H9 (cell line): ENCODE measurements around the gene WDR70. TPM values are rescaled to one million over a fixed set of nuclear protein-coding genes. Genes with fewer than 3 reads are reported as not detected.

Experiments
- DNase-seq: peaks from one replicate; pipeline ENCODE4 v3.0.0-alpha.2; 2017
- H2AFZ ChIP-seq: one replicate; pipeline ENCODE4 v1.6.1; 2013; ENCODE audit warnings: mild to moderate bottlenecking, low read length, control low read depth, moderate library complexity
- H2AK5ac ChIP-seq: 2 replicates; pipeline ENCODE4 v1.6.1; 2013; ENCODE audit warnings: low read length, control low read depth, mixed read lengths; ENCODE audit not compliant: insufficient read length
- H2BK120ac ChIP-seq: one replicate; pipeline ENCODE4 v1.6.1; 2013; ENCODE audit warnings: low read depth, mild to moderate bottlenecking, low read length, control low read depth, inconsistent platforms; ENCODE audit not compliant: poor library complexity, severe bottlenecking
- H2BK12ac ChIP-seq: 2 replicates; pipeline ENCODE4 v1.6.1; 2013; ENCODE audit warnings: low read length, control low read depth, mixed read lengths, low read depth; ENCODE audit not compliant: insufficient read length
- H2BK15ac ChIP-seq: 2 replicates; pipeline ENCODE4 v1.6.1; 2013; ENCODE audit warnings: low read depth, low read length, control low read depth
- H2BK20ac ChIP-seq: one replicate; pipeline ENCODE4 v1.6.1; 2013; ENCODE audit warnings: low read depth, mild to moderate bottlenecking, low read length, control low read depth, inconsistent platforms; ENCODE audit not compliant: poor library complexity, severe bottlenecking
- H2BK5ac ChIP-seq: 2 replicates; pipeline ENCODE4 v1.6.1; 2013; ENCODE audit warnings: low read length, control low read depth, mixed read lengths; ENCODE audit not compliant: insufficient read length
- H3K14ac ChIP-seq: 2 replicates; pipeline ENCODE4 v1.6.1; 2013; ENCODE audit warnings: low read length, control low read depth; ENCODE audit not compliant: insufficient read depth
- H3K18ac ChIP-seq: 2 replicates; pipeline ENCODE4 v1.6.1; 2013; ENCODE audit warnings: low read depth, mild to moderate bottlenecking, mixed read lengths, low read length, control low read depth; ENCODE audit not compliant: insufficient read length
- H3K23ac ChIP-seq: 2 replicates; pipeline ENCODE4 v1.6.1; 2013; ENCODE audit warnings: low read length, control low read depth, mixed read lengths, low read depth; ENCODE audit not compliant: insufficient read length
- H3K23me2 ChIP-seq: 2 replicates; pipeline ENCODE4 v1.6.1; 2013; ENCODE audit warnings: low read depth, mild to moderate bottlenecking, mixed read lengths, low read length, control low read depth; ENCODE audit not compliant: insufficient read length, poor library complexity, severe bottlenecking
- H3K27ac ChIP-seq: 2 replicates; pipeline ENCODE4 v1.5.1; 2013; ENCODE audit warnings: low read length, control low read depth, mixed read lengths, low read depth; ENCODE audit not compliant: insufficient read length
- H3K27me3 ChIP-seq: 2 replicates; pipeline ENCODE4 v1.6.1; 2013; ENCODE audit warnings: low read length, control low read depth, inconsistent platforms; ENCODE audit not compliant: insufficient read depth
- H3K4ac ChIP-seq: 2 replicates; pipeline ENCODE4 v1.6.1; 2013; ENCODE audit warnings: low read depth, mild to moderate bottlenecking, control low read depth, inconsistent platforms, low read length, moderate library complexity
- H3K4me1 ChIP-seq: 2 replicates; pipeline ENCODE4 v1.6.1; 2013; ENCODE audit warnings: low read length, control low read depth, inconsistent platforms; ENCODE audit not compliant: insufficient read depth
- H3K4me2 ChIP-seq: 2 replicates; pipeline ENCODE4 v1.6.1; 2013; ENCODE audit warnings: low read length, control low read depth, mixed read lengths; ENCODE audit not compliant: insufficient read length, insufficient read depth
- H3K56ac ChIP-seq: 2 replicates; pipeline ENCODE4 v1.6.1; 2013; ENCODE audit warnings: low read depth, mild to moderate bottlenecking, mixed read lengths, low read length, control low read depth; ENCODE audit not compliant: insufficient read length
- H3K79me1 ChIP-seq: 2 replicates; pipeline ENCODE4 v1.6.1; 2013; ENCODE audit warnings: low read depth, mild to moderate bottlenecking, moderate library complexity, low read length, control low read depth, inconsistent platforms; ENCODE audit not compliant: insufficient read depth, poor library complexity, severe bottlenecking
- H3K79me2 ChIP-seq: 2 replicates; pipeline ENCODE4 v1.6.1; 2013; ENCODE audit warnings: low read length, control low read depth, inconsistent platforms; ENCODE audit not compliant: insufficient read depth
- H3K9ac ChIP-seq: 2 replicates; pipeline ENCODE4 v1.6.1; 2013; ENCODE audit warnings: low read length, control low read depth, mixed read lengths; ENCODE audit not compliant: insufficient read length; ENCODE audit errors: extremely low read depth
- H3K9me3 ChIP-seq: one replicate; pipeline ENCODE4 v1.6.1; 2013; ENCODE audit warnings: low read depth, low read length, inconsistent platforms; ENCODE audit not compliant: control insufficient read depth
- H3T11ph ChIP-seq: one replicate; pipeline ENCODE4 v1.6.1; 2013; ENCODE audit warnings: mild to moderate bottlenecking, low read length, control low read depth, inconsistent platforms
- H4K20me1 ChIP-seq: one replicate; pipeline ENCODE4 v1.6.1; 2013; ENCODE audit not compliant: control insufficient read depth, insufficient read length, insufficient read depth
- H4K5ac ChIP-seq: 2 replicates; pipeline ENCODE4 v1.6.1; 2013; ENCODE audit warnings: low read depth, mild to moderate bottlenecking, mixed read lengths, low read length, control low read depth; ENCODE audit not compliant: insufficient read length
- H4K8ac ChIP-seq: replicated peaks from 2 replicates; pipeline ENCODE4 v1.6.1; 2013; ENCODE audit warnings: low read length, control low read depth, mixed read lengths, low read depth; ENCODE audit not compliant: insufficient read length
- H4K91ac ChIP-seq: 2 replicates; pipeline ENCODE4 v1.6.1; 2013; ENCODE audit warnings: low read depth, mild to moderate bottlenecking, moderate library complexity, mixed read lengths, low read length, control low read depth; ENCODE audit not compliant: insufficient read length
- H3K27ac Mint-ChIP-seq, 3 experiments: 2 replicates in 2 of 3; 3 replicates in 1 of 3; pipeline ENCODE4 v1.8.0; 2020 to 2021; ENCODE audit warnings: mixed read lengths in 3 of 3, mild to moderate bottlenecking in 1 of 3, moderate library complexity in 1 of 3
- H3K27me3 Mint-ChIP-seq: 2 replicates; pipeline ENCODE4 v1.8.0; 2021; ENCODE audit warnings: low read depth, mild to moderate bottlenecking, moderate library complexity, mixed read lengths
- H3K36me3 Mint-ChIP-seq, 3 experiments: 2 replicates in 2 of 3; 3 replicates in 1 of 3; pipeline ENCODE4 v1.8.0; 2020 to 2021; ENCODE audit warnings: low read depth in 3 of 3, mixed read lengths in 3 of 3; ENCODE audit not compliant: insufficient read depth in 1 of 3
- H3K4me1 Mint-ChIP-seq, 2 experiments: 2 replicates each; pipeline ENCODE4 v1.8.0; 2020; ENCODE audit warnings: mixed read lengths in 2 of 2
- H3K4me3 Mint-ChIP-seq, 2 experiments: 2 replicates in 1 of 2; 3 replicates in 1 of 2; pipeline ENCODE4 v1.8.0; 2020 to 2021; ENCODE audit warnings: mild to moderate bottlenecking in 2 of 2, mixed read lengths in 2 of 2, moderate library complexity in 1 of 2
- H3K9me3 Mint-ChIP-seq, 2 experiments: 2 replicates in 1 of 2; 3 replicates in 1 of 2; pipeline ENCODE4 v1.8.0; 2020; ENCODE audit warnings: mild to moderate bottlenecking in 2 of 2, mixed read lengths in 2 of 2, moderate library complexity in 1 of 2
- CTCF ChIP-seq: fragments of 200-600 bp; sonication (generic); conservative IDR thresholded peaks from 3 replicates; pipeline ENCODE4 v1.8.0; 2021; ENCODE audit warnings: antibody characterized with exemption, mild to moderate bottlenecking
- WGBS: extraction: QIAGEN DNeasy Blood & Tissue Kit; methylation state at CpG from one replicate; pipeline ENCODE4 v1.1.7; 2013; ENCODE audit warnings: missing lambda C conversion rate, low lambda C conversion rate, mixed read lengths; ENCODE audit not compliant: insufficient read length; ENCODE audit errors: extremely low coverage; 5-methylcytosine and 5-hydroxymethylcytosine counted together
- total RNA-seq: library from RNA; stranded (reverse); gene quantifications from 2 replicates; pipeline ENCODE4 v1.2.1, GENCODE V29; 2021

The WDR70 gene
- total RNA-seq, 1 experiment from 2014 or later, result 38.1 TPM

- H3K14ac ChIP-seq, result no peak overlapping the region
- H3K9ac ChIP-seq, result no peak overlapping the region
- no peak overlapping the region for H3K4me3 Mint-ChIP-seq
- no peaks in the 10 kb centered on the region for H3K79me1 ChIP-seq
- WGBS, result no CpG with 5 or more reads among the region's 3 CpGs
- no peak overlapping the region for H2AK5ac ChIP-seq
- no peak overlapping the region for H3K56ac ChIP-seq
- no peak overlapping the region for H2BK5ac ChIP-seq
- H3K18ac ChIP-seq, result no peak overlapping the region
- no peak overlapping the region for H4K8ac ChIP-seq
- no peak overlapping the region for H3K27ac ChIP-seq
- no peaks in the 10 kb centered on the region for H3K23me2 ChIP-seq
- no peak overlapping the region for H3K4ac ChIP-seq
- no peak overlapping the region for H3K23ac ChIP-seq
- no peak overlapping the region for H3T11ph ChIP-seq
- no peak overlapping the region for H2BK120ac ChIP-seq
- no peaks in the 10 kb centered on the region for H3K4me1 ChIP-seq
- no peak for TF ChIP-seq CTCF
- H3K36me3 Mint-ChIP-seq, result peaks cover 5 to 11% (median 6%) of the 10 kb centered on the region in 3 experiments; a peak in 5 of 7 replicates
- H3K79me2 ChIP-seq, result no peaks in the 10 kb centered on the region
- H2BK12ac ChIP-seq, result no peak overlapping the region
- H2AFZ ChIP-seq, result no peak overlapping the region
- H2BK15ac ChIP-seq, result no peak overlapping the region
- H4K20me1 ChIP-seq, result no peaks in the 10 kb centered on the region
- H3K9me3 Mint-ChIP-seq, result peaks cover 0 to 2% of the 10 kb centered on the region in 2 experiments; a peak in 2 of 5 replicates
- H3K4me1 Mint-ChIP-seq, result peaks cover 3 to 7% of the 10 kb centered on the region in 2 experiments
- no peak overlapping the region for H3K27ac Mint-ChIP-seq
- H3K27me3 ChIP-seq, result no peaks in the 10 kb centered on the region
- no peaks in the 10 kb centered on the region for H3K27me3 Mint-ChIP-seq
- no peak overlapping the region for H2BK20ac ChIP-seq
- no peak overlapping the region for H4K91ac ChIP-seq
- no peak overlapping the region for H3K4me2 ChIP-seq
- H4K5ac ChIP-seq, result no peak overlapping the region
- no peaks in the 10 kb centered on the region for H3K9me3 ChIP-seq
- no peak for DNase-seq
These were observed 127.1 kb downstream of the WDR70 start for GRCh38 chr5:37506241-37506640.
